Left forelimb (tissue), 1 donor: ENCODE results near the gene LHPP.

Source experiments
- DNase-seq: peaks from one replicate; pipeline ENCODE4 v3.0.0-alpha.2; 2018; ENCODE audit warnings: low spot score

LHPP gene

GRCh38 chr10:124472071-124472470 is 10.4 kb downstream of the LHPP start:
- no peak for DNase-seq

GRCh38 chr10:124473070-124473469 is 11.4 kb downstream of the LHPP start:
- DNase-seq, result no peak

GRCh38 chr10:124474514-124475070 is 13.0 kb downstream of the LHPP start:
- peak; percentile 53 for DNase-seq

- DNase-seq, result peak; percentile 41
Observed at GRCh38 chr10:124476043-124476725, 14.6 kb downstream of the LHPP start.

GRCh38 chr10:124477614-124478363 is 16.2 kb downstream of the LHPP start:
- peak; percentile 57 for DNase-seq

- peak; percentile 34 for DNase-seq
Observed at GRCh38 chr10:124478515-124478914, 16.9 kb downstream of the LHPP start.

GRCh38 chr10:124480860-124481259 is 19.2 kb downstream of the LHPP start:
- DNase-seq, result no peak

GRCh38 chr10:124481717-124482116 is 20.1 kb downstream of the LHPP start:
- DNase-seq, result peak; percentile 30

GRCh38 chr10:124482236-124482800 is 20.7 kb downstream of the LHPP start:
- peak; percentile 45 for DNase-seq

- DNase-seq, result peak; percentile 44
Observed at GRCh38 chr10:124482876-124483275, 21.3 kb downstream of the LHPP start.

- peak; percentile 54 for DNase-seq
Observed at GRCh38 chr10:124484031-124484430, 22.4 kb downstream of the LHPP start.

- no peak for DNase-seq
Observed at GRCh38 chr10:124484661-124485060, 23.0 kb downstream of the LHPP start.

GRCh38 chr10:124486635-124487034 is 25.0 kb downstream of the LHPP start:
- DNase-seq, result peak; percentile 45

- no peak for DNase-seq
Observed at GRCh38 chr10:124491105-124491504, 29.5 kb downstream of the LHPP start.

- DNase-seq, result peak; percentile 47
Observed at GRCh38 chr10:124492266-124492665, 30.6 kb downstream of the LHPP start.

GRCh38 chr10:124493214-124493882 is 31.7 kb downstream of the LHPP start:
- peak; percentile 45 for DNase-seq

GRCh38 chr10:124494046-124494807 is 32.6 kb downstream of the LHPP start:
- peak; percentile 64 for DNase-seq

GRCh38 chr10:124495162-124495561 is 33.5 kb downstream of the LHPP start:
- peak; percentile 55 for DNase-seq

GRCh38 chr10:124495725-124496124 is 34.1 kb downstream of the LHPP start:
- no peak for DNase-seq

GRCh38 chr10:124496150-124496549 is 34.5 kb downstream of the LHPP start:
- peak; percentile 38 for DNase-seq

GRCh38 chr10:124496620-124497019 is 35.0 kb downstream of the LHPP start:
- no peak for DNase-seq
